K562 (cell line): Measurements from ENCODE around the gene GSTA2.

ENCODE experiments used
- CTCF ChIP-seq, 3 experiments: IDR thresholded peaks in 2 of 3; conservative IDR thresholded peaks in 1 of 3; 2 replicates each; pipeline ENCODE4 v1.5.1; 2011 to 2012; ENCODE audit warnings: low read length in 3 of 3, mild to moderate bottlenecking in 3 of 3, control low read depth in 2 of 3, improper control_type of control experiment in 1 of 3, inconsistent platforms in 1 of 3, low read depth in 1 of 3, mixed read lengths in 1 of 3, moderate library complexity in 1 of 3; ENCODE audit not compliant: insufficient read depth in 2 of 3
- SIN3A ChIP-seq, 2 experiments: fragments of 150-350 bp in 1 of 2; IDR thresholded peaks; 2 replicates each; pipeline ENCODE4 v1.6.1; 2011 to 2016; ENCODE audit warnings: borderline replicate concordance in 2 of 2, low read depth in 2 of 2, low read length in 2 of 2, mild to moderate bottlenecking in 2 of 2, moderate library complexity in 2 of 2; ENCODE audit not compliant: control insufficient read depth in 1 of 2
- TBL1XR1 ChIP-seq, 2 experiments: IDR thresholded peaks; 2 replicates each; pipeline ENCODE4 v1.6.1; 2012; ENCODE audit warnings: improper control_type of control experiment in 2 of 2, low read length in 2 of 2, mild to moderate bottlenecking in 1 of 2
- VEZF1 ChIP-seq: fragments of 200-800 bp; sonication (Bioruptor generic); IDR thresholded peaks from 2 replicates; pipeline ENCODE4 v1.6.1; 2017; ENCODE audit warnings: missing genetic modification characterization, missing compliant biosample characterization
- TF ChIP-seq, protein P1 (sequence below): fragments of 250-450 bp; sonication (Bioruptor Pico); IDR thresholded peaks from 2 replicates; pipeline ENCODE4 v1.5.0; 2021

- TF ChIP-seq VEZF1 (CRISPR knock-in tag) (no peak), CTCF (IDR thresholded peaks at IDR 0.05 in 2 of 3, conservative IDR thresholded peaks at IDR 0.05 in 1 of 3; ENCODE audit: insufficient read depth in 2 of 3, low read depth in 1 of 3, low read length in 3 of 3) (no peak), SIN3A (IDR thresholded peaks at IDR 0.05; ENCODE audit: borderline replicate concordance in 2 of 2, control insufficient read depth in 1 of 2, low read depth in 2 of 2, low read length in 2 of 2) (no peak), TBL1XR1 (IDR thresholded peaks at IDR 0.05; ENCODE audit: low read length in 2 of 2) (no peak)
- TF ChIP-seq, protein P1, sequence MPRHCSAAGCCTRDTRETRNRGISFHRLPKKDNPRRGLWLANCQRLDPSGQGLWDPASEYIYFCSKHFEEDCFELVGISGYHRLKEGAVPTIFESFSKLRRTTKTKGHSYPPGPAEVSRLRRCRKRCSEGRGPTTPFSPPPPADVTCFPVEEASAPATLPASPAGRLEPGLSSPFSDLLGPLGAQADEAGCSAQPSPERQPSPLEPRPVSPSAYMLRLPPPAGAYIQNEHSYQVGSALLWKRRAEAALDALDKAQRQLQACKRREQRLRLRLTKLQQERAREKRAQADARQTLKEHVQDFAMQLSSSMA (CRISPR knock-in tag) = no peak
Measured at GRCh38 chr6:52745764-52746201, 17.5 kb downstream of the GSTA2 start.
